K562 (cell line): Measurements from ENCODE around the gene S100A3. TPM values are rescaled to one million over a fixed set of nuclear protein-coding genes. Genes with fewer than 3 reads are reported as not detected.

Source experiments
- BCOR ChIP-seq: fragments of 450-650 bp; IDR thresholded peaks from 2 replicates; pipeline ENCODE4 v1.6.1; 2016
- CEBPG ChIP-seq, 3 experiments: fragments of 200-800 bp in 1 of 3; sonication (Bioruptor generic) in 1 of 3; sonication (generic) in 1 of 3; formaldehyde crosslinking in 1 of 3; IDR thresholded peaks in 2 of 3; conservative IDR thresholded peaks in 1 of 3; 2 replicates each; pipeline versions ENCODE4 v1.6.1 to v1.8.0; 2016 to 2022; ENCODE audit warnings: missing compliant biosample characterization in 2 of 3, missing genetic modification characterization in 2 of 3, mild to moderate bottlenecking in 1 of 3, missing genetic modification reagents in 1 of 3
- COPS2 ChIP-seq: fragments of 450-650 bp; conservative IDR thresholded peaks from 2 replicates; pipeline ENCODE4 v1.6.1; 2016; ENCODE audit warnings: mild to moderate bottlenecking, moderate library complexity
- CXXC5 ChIP-seq: fragments of 250-450 bp; sonication (Bioruptor Pico); IDR thresholded peaks from 2 replicates; pipeline ENCODE4 v1.8.0; 2022; ENCODE audit warnings: inconsistent platforms, mild to moderate bottlenecking, moderate library complexity
- DNMT1 ChIP-seq: fragments of 450-650 bp; IDR thresholded peaks from 2 replicates; pipeline ENCODE4 v1.6.1; 2016; ENCODE audit warnings: antibody characterized with exemption, mild to moderate bottlenecking
- NFE2L1 ChIP-seq: fragments of 450-650 bp; IDR thresholded peaks from 2 replicates; pipeline ENCODE4 v1.6.1; 2016; ENCODE audit warnings: missing genetic modification characterization, low read depth, mild to moderate bottlenecking, missing compliant biosample characterization, moderate library complexity, borderline replicate concordance
- POLR2G ChIP-seq: fragments of 200-400 bp; formaldehyde crosslinking; IDR thresholded peaks from 2 replicates; pipeline ENCODE4 v1.6.1; 2017; ENCODE audit warnings: low read depth, mild to moderate bottlenecking, antibody characterized with exemption, low read length, moderate library complexity
- SMC3 ChIP-seq: conservative IDR thresholded peaks from 2 replicates; pipeline ENCODE4 v1.6.1; 2011; ENCODE audit warnings: low read depth, low read length, improper control_type of control experiment; ENCODE audit not compliant: insufficient read depth
- SREBF2 ChIP-seq: sonication (generic); formaldehyde crosslinking; IDR thresholded peaks from 2 replicates; pipeline ENCODE4 v1.4.0; 2020; ENCODE audit warnings: mild to moderate bottlenecking, missing genetic modification reagents
- TAF7 ChIP-seq: fragments of 450-650 bp; IDR thresholded peaks from 2 replicates; pipeline ENCODE4 v1.6.1; 2016; ENCODE audit warnings: missing genetic modification characterization, missing compliant biosample characterization
- ZBTB1 ChIP-seq: sonication (generic); formaldehyde crosslinking; IDR thresholded peaks from 2 replicates; pipeline ENCODE4 v1.8.1; 2023; ENCODE audit warnings: missing genetic modification reagents, low read depth, mild to moderate bottlenecking, borderline replicate concordance
- ZNF197 ChIP-seq: fragments of 200-800 bp; sonication (Bioruptor generic); IDR thresholded peaks from 2 replicates; pipeline ENCODE4 v1.6.1; 2016; ENCODE audit warnings: low read depth, missing genetic modification characterization, missing compliant biosample characterization
- ZNF263 ChIP-seq: sonication (generic); formaldehyde crosslinking; IDR thresholded peaks from 2 replicates; pipeline ENCODE4 v1.8.0; 2022; ENCODE audit warnings: mild to moderate bottlenecking, missing genetic modification reagents, borderline replicate concordance
- ZNF57 ChIP-seq: fragments of 450-650 bp; formaldehyde crosslinking; IDR thresholded peaks from 2 replicates; pipeline ENCODE4 v1.4.0; 2020; ENCODE audit warnings: mild to moderate bottlenecking, moderate library complexity
- polyA plus RNA-seq, 8 experiments: library from polyadenylated mRNA; depleted of rRNA in 4 of 8; stranded (reverse) in 5 of 8; unstranded in 3 of 8; fragments of >200 nt; fragmentation: Nextera tagmentation in 2 of 8; fragmentation: Illumina TruSeq in 1 of 8; extraction: Ambion mirVana in 2 of 8; extraction: Trizol in 1 of 8; gene quantifications; 2 replicates each; pipeline versions ENCODE4 v1.2.1 to v1.2.3, GENCODE V29; 2011 to 2014; ENCODE audit warnings: inconsistent platforms in 1 of 8, missing spikeins in 1 of 8
- total RNA-seq, 7 experiments: library from RNA; depleted of rRNA in 6 of 7; stranded (reverse); fragments of >200 nt in 6 of 7; fragmentation: Illumina TruSeq in 2 of 7; extraction: Trizol in 2 of 7; gene quantifications; 2 replicates each; pipeline versions ENCODE4 v1.2.1 to v1.2.3, GENCODE V29; 2011 to 2021; ENCODE audit warnings: low replicate concordance in 1 of 7
- TF ChIP-seq, protein P1 (sequence below): sonication (generic); formaldehyde crosslinking; IDR thresholded peaks from 2 replicates; pipeline ENCODE4 v1.9.0; 2022; ENCODE audit warnings: mild to moderate bottlenecking, missing genetic modification reagents
- TF ChIP-seq, protein P2 (sequence below): fragments of 450-650 bp; formaldehyde crosslinking; IDR thresholded peaks from 2 replicates; pipeline ENCODE4 v1.4.0; 2022; ENCODE audit warnings: missing genetic modification characterization
- TF ChIP-seq, protein P3 (sequence below), 2 experiments: IDR thresholded peaks in 1 of 2; conservative IDR thresholded peaks in 1 of 2; 2 replicates each; pipeline ENCODE4 v1.6.1; 2016; ENCODE audit warnings: low read depth in 2 of 2, mild to moderate bottlenecking in 1 of 2, missing compliant biosample characterization in 1 of 2, missing genetic modification characterization in 1 of 2, moderate library complexity in 1 of 2
- TF ChIP-seq, protein P4 (sequence below), 2 experiments: IDR thresholded peaks; 2 replicates each; pipeline ENCODE4 v1.6.1; 2011; ENCODE audit warnings: borderline replicate concordance in 1 of 2, control low read depth in 1 of 2, low read depth in 1 of 2, low read length in 1 of 2, mild to moderate bottlenecking in 1 of 2, mixed read lengths in 1 of 2, moderate library complexity in 1 of 2; ENCODE audit not compliant: insufficient read depth in 1 of 2, insufficient read length in 1 of 2, poor library complexity in 1 of 2, severe bottlenecking in 1 of 2; ENCODE audit errors: extremely low read depth in 1 of 2

S100A3 gene
- total and polyA plus RNA-seq, 9 of the 15 experiments (the other 6 are each of a cell fraction or from before 2014, with no cell fraction given) = 0.08 to 1.7 (median 0.18) TPM; not detected in 4

DNA sequence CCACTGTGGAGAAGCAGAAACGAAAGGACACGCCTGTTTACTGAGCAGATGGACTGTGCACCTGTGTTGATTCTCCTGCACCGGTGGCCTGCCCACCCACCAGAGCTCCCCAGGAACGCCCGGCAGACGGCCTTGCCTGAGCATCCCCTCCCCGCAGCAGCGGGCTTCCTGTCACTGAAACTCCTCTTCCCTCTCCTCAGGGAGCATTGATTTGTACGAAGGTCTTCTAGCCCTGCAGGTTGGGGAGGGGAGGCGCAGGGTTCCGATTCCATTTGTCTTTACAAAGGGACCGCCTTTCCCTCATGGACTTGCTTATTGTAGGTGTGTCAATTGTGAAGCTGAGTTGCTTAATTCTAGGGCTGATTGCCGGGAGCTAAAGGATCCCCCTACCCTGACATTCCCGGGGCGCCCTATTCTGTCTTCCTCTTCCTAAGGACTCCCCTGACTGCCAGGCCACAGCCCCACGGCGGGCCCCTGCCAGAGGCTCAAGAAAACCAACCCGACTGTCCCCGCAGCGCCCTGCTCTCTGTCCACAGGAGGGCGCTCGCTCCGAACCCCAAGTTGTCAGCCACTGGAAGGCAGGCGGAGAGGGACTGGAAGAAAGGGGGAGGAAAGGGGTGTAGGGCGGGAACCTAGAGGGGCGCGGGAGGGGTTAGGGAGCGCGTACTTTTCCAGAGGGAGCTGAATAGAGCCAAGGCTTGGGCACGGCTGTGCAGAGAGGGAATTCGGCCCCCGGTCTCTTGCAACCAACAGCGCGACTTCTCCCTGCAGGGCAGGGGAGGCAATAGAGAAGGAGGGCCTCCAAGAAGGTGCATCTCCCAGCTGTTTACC, 16.1 kb downstream of the S100A3 start (continued):
- no peak for TF ChIP-seq CEBPG (CRISPR knock-in tag; IDR thresholded peaks at IDR 0.05)
- no peak for TF ChIP-seq CEBPG (tag; conservative IDR thresholded peaks at IDR 0.05 in 1 of 2, IDR thresholded peaks at IDR 0.05 in 1 of 2)
- TF ChIP-seq COPS2 = no peak
- TF ChIP-seq, protein P1, sequence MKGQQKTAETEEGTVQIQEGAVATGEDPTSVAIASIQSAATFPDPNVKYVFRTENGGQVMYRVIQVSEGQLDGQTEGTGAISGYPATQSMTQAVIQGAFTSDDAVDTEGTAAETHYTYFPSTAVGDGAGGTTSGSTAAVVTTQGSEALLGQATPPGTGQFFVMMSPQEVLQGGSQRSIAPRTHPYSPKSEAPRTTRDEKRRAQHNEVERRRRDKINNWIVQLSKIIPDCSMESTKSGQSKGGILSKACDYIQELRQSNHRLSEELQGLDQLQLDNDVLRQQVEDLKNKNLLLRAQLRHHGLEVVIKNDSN (CRISPR knock-in tag) = 0 out of 2 replicates have a peak, but pooled peaks have one; percentile 11
- no peak; the same call in 1 of the 2 replicates for TF ChIP-seq BCOR
- no peak for TF ChIP-seq NFE2L1 (tag)
- peak; percentile 93 for TF ChIP-seq SMC3
- TF ChIP-seq ZBTB1 (CRISPR knock-in tag) = 0 out of 2 replicates have a peak, but pooled peaks have one; percentile 5
- TF ChIP-seq ZNF197 = no peak
- no peak for TF ChIP-seq SREBF2 (CRISPR knock-in tag)
- TF ChIP-seq, protein P2, sequence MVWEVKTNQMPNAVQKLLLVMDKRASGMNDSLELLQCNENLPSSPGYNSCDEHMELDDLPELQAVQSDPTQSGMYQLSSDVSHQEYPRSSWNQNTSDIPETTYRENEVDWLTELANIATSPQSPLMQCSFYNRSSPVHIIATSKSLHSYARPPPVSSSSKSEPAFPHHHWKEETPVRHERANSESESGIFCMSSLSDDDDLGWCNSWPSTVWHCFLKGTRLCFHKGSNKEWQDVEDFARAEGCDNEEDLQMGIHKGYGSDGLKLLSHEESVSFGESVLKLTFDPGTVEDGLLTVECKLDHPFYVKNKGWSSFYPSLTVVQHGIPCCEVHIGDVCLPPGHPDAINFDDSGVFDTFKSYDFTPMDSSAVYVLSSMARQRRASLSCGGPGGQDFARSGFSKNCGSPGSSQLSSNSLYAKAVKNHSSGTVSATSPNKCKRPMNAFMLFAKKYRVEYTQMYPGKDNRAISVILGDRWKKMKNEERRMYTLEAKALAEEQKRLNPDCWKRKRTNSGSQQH (CRISPR knock-in tag) = no peak
- no peak for TF ChIP-seq DNMT1
- no peak for TF ChIP-seq ZNF263 (CRISPR knock-in tag)
- TF ChIP-seq, protein P3, sequence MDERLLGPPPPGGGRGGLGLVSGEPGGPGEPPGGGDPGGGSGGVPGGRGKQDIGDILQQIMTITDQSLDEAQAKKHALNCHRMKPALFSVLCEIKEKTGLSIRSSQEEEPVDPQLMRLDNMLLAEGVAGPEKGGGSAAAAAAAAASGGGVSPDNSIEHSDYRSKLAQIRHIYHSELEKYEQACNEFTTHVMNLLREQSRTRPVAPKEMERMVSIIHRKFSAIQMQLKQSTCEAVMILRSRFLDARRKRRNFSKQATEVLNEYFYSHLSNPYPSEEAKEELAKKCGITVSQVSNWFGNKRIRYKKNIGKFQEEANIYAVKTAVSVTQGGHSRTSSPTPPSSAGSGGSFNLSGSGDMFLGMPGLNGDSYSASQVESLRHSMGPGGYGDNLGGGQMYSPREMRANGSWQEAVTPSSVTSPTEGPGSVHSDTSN (CRISPR knock-in tag; IDR thresholded peaks at IDR 0.05; ENCODE audit: low read depth) = no peak
- TF ChIP-seq, protein P3 (tag; conservative IDR thresholded peaks at IDR 0.05; ENCODE audit: low read depth) = no peak
- no peak for TF ChIP-seq ZNF57 (CRISPR knock-in tag)
- 0 out of 2 replicates have a peak, but pooled peaks have one; percentile 33 for TF ChIP-seq POLR2G
- no peak for TF ChIP-seq TAF7 (tag)
- TF ChIP-seq CXXC5 (CRISPR knock-in tag) = 0 out of 2 replicates have a peak, but pooled peaks have one; percentile 25
- TF ChIP-seq, protein P4, sequence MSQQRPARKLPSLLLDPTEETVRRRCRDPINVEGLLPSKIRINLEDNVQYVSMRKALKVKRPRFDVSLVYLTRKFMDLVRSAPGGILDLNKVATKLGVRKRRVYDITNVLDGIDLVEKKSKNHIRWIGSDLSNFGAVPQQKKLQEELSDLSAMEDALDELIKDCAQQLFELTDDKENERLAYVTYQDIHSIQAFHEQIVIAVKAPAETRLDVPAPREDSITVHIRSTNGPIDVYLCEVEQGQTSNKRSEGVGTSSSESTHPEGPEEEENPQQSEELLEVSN (IDR thresholded peaks at IDR 0.05; ENCODE audit: borderline replicate concordance in 1 of 2, extremely low read depth in 1 of 2, insufficient read depth in 1 of 2, insufficient read length in 1 of 2, low read depth in 1 of 2, low read length in 1 of 2, poor library complexity in 1 of 2, severe bottlenecking in 1 of 2) = peak in 1 of 2 experiments; percentile 15
